ENCODE results near the gene AMOT. TPM values are rescaled to one million over a fixed set of nuclear protein-coding genes. Genes with fewer than 3 reads are reported as not detected.

AMOT gene
- total RNA-seq, 2 donors from 2014 or later: 1.4 to 2.7 TPM

DNA sequence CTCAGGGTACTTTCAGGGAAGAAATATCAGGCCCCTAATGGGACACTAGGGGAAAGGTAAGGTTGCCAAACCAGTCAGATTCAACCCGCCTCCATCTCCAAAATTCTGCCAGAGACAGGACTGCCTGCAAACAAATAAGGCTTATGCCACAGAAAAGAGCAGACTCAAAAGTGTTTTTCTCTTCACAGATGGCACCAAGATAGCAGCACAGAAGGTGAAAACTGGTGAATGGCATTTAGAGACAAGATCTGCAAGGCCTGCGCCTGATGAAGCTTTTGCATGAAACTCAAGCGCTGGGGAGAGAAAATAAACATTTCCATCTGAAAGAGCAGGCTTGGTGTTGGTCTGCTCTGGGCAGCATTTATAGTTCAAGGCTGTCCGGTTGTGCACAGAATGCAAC is 27.9 kb downstream of the AMOT start:
- no peaks in the 10 kb centered on the region for H3K4me1 Mint-ChIP-seq
- peaks cover 2% of the 10 kb centered on the region for H3K36me3 Mint-ChIP-seq (ENCODE audit: low read depth)
- no peaks in the 10 kb centered on the region for H3K9me3 ChIP-seq (ENCODE audit: control insufficient read depth, low read length, poor library complexity, severe bottlenecking)
- no peak overlapping the region for H3K27ac Mint-ChIP-seq
- ATAC-seq (no peak), DNase-seq (no peak)
- H3K4me3 Mint-ChIP-seq: no peak overlapping the region
- no peaks in the 10 kb centered on the region for H3K27me3 Mint-ChIP-seq

DNA sequence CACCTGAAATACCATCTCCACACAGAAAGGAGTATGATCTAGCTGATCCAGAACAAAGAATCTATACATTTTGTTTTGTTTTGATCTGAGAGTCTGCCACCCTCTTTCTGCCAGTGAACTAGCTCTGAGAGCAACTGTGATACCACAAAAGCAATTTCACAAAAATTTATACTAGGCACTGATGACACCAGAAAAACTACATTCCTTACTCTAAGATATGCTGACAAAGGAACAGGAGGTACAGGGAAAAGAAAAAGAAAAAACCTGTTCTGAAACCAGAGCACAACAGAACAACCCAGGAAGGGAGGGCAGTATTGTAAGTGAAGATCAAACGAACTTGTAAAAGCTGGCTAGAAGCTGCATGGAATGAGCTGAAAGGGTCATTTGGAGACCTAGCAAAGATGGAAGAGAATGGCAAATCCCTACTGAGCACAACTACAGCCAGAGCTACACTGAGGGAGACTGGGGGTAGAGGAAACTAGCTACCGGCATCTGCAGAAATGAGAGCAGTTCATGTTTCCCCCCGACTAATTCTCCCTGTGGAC is 31.9 kb downstream of the AMOT start:
- no peaks in the 10 kb centered on the region for H3K9me3 ChIP-seq (ENCODE audit: control insufficient read depth, low read length, poor library complexity, severe bottlenecking)
- H3K27ac Mint-ChIP-seq: no peak overlapping the region
- H3K27me3 Mint-ChIP-seq: no peaks in the 10 kb centered on the region
- no peaks in the 10 kb centered on the region for H3K4me1 Mint-ChIP-seq
- no peak for ATAC-seq
- H3K36me3 Mint-ChIP-seq (ENCODE audit: low read depth): peaks cover 4% of the 10 kb centered on the region
- H3K4me3 Mint-ChIP-seq: no peak overlapping the region
- no peak for DNase-seq

DNA sequence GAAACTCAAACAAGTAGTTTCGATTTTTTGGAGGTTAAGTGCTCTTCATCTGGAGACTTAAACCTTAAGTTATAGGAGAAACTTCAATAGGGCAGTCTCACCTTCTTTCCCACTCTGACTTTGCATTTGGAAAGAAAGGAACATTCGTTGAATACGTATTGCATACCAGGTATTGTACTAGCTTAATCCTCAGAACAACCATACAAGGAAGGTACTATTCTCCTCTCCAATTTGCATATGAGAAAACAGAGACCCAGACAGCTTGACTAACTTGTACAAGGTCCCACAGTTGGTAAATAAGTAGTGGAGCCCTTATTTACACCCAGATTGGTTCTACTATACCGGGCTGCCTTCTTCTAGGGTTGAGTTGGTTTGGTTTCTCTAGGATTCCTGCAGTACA is 32.6 kb downstream of the AMOT start:
- DNase-seq: no peak
- no peak for ATAC-seq
- no peak overlapping the region for H3K27ac Mint-ChIP-seq
- H3K36me3 Mint-ChIP-seq (ENCODE audit: low read depth): peaks cover 2% of the 10 kb centered on the region
- H3K4me1 Mint-ChIP-seq: no peaks in the 10 kb centered on the region
- H3K4me3 Mint-ChIP-seq: no peak overlapping the region
- H3K9me3 ChIP-seq (ENCODE audit: control insufficient read depth, low read length, poor library complexity, severe bottlenecking): no peaks in the 10 kb centered on the region
- H3K27me3 Mint-ChIP-seq: no peaks in the 10 kb centered on the region

DNA sequence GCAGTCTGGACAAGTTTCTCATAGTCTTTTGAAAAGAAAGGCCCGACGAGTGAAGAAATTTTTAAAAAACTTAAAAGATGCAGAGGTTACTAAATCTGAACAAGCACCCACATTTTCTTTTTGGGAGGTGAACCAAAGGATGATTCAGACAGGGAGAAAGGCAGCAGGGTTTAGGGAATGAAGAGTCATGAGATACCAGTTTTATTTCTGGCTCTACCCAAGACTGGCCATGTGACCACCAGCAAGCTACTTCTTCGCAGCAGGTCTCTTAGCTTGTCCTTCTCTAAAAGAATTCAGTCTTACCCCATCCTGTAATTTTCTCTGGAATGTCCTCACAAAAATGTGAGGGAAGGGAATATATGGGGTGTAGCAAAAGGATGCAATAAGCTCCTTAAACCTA is 37.6 kb downstream of the AMOT start:
- Mint-ChIP-seq H3K27me3 (no peaks in the 10 kb centered on the region), H3K4me3 (no peak overlapping the region), H3K27ac (no peak overlapping the region), H3K36me3 (ENCODE audit: low read depth) (peaks cover 3% of the 10 kb centered on the region), H3K4me1 (no peaks in the 10 kb centered on the region)
- H3K9me3 ChIP-seq (ENCODE audit: control insufficient read depth, low read length, poor library complexity, severe bottlenecking): no peaks in the 10 kb centered on the region
- DNase-seq (no peak), ATAC-seq (no peak)

DNA sequence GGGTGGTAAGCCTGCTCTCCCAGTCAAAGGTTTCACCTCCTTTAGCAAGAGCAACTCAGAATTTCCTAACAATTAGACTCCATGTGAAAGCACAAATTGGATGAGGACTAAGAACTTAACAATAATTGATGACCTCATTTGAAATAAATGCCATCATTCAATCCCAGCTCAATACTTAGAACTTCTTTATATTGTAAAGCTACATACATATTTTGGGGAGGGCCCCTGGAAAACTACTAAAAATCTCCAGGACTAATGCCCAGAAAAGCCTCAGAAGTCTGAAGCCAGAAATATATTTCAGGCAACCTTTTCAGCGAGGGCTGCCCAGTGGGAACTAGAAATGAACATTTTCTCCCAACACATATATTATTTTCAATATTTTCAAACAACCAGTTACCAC is 38.1 kb downstream of the AMOT start:
- Mint-ChIP-seq H3K4me3 (no peak overlapping the region), H3K27ac (no peak overlapping the region), H3K27me3 (no peaks in the 10 kb centered on the region), H3K36me3 (ENCODE audit: low read depth) (peaks cover 4% of the 10 kb centered on the region), H3K4me1 (no peaks in the 10 kb centered on the region)
- ATAC-seq: no peak
- no peaks in the 10 kb centered on the region for H3K9me3 ChIP-seq (ENCODE audit: control insufficient read depth, low read length, poor library complexity, severe bottlenecking)
- no peak for DNase-seq

DNA sequence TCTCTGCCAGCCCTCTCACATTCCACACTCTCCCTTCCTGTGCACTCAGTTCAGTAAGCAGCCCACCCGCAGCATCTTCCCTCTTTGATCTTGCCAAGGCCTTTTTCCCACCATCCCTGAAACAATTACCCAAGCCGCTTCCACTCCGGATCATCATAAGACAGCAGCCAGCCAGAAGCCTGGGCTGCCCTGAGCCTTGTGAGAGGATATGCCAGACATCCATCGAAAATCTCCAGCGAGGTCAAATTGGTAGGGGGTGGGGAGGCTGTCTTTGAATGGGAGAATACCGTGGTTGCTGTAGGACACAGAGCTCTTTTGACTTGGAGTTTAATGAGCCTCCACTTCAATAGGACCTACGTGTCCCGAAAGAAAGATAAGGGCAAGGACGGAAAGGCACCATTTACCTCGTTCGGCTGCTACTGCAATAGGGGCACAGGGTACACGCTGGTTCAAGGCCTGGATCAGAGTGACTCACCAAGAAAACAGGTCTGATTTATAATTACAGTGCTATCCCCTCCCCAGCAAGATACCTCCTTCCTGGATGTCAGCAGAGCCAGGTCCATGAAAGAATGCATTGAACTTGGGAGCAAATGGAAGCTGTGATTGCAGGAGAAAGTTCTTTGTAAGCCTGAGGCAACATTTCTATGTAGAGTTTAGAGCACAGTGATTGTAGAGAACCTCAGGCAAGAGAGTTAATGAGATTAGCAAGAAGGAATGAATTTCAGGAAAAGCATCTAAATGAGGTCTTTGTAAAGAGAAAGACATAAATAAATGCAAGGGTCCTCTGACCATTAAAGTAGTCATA is 39.5 kb downstream of the AMOT start:
- H3K4me1 Mint-ChIP-seq: no peaks in the 10 kb centered on the region
- DNase-seq (no peak), ATAC-seq (no peak)
- no peak overlapping the region for H3K27ac Mint-ChIP-seq
- H3K9me3 ChIP-seq (ENCODE audit: control insufficient read depth, low read length, poor library complexity, severe bottlenecking): no peaks in the 10 kb centered on the region
- peaks cover 4% of the 10 kb centered on the region for H3K36me3 Mint-ChIP-seq (ENCODE audit: low read depth)
- no peaks in the 10 kb centered on the region for H3K27me3 Mint-ChIP-seq
- no peak overlapping the region for H3K4me3 Mint-ChIP-seq

DNA sequence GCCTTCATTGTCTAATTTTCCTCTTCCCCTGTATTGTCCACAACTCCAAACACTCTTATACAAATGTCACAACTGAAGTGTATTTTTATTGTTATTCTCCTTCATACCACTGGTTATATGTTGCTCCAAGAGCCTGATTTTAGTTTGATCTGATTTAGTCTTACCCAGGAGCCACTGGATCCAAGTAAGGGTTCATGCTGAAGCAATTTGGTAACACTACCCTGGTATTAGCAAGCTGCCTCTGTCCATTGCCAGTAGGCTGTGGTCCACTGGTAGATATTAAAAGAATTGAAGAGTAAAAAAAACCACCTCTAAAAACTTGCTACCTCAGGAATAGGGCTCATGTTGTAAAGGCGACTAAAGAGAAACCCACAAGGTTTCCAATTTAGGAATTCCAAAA is 41.2 kb downstream of the AMOT start:
- H3K9me3 ChIP-seq (ENCODE audit: control insufficient read depth, low read length, poor library complexity, severe bottlenecking): no peaks in the 10 kb centered on the region
- DNase-seq: no peak
- Mint-ChIP-seq H3K27ac (no peak overlapping the region), H3K4me1 (no peaks in the 10 kb centered on the region), H3K4me3 (no peak overlapping the region), H3K27me3 (no peaks in the 10 kb centered on the region), H3K36me3 (ENCODE audit: low read depth) (peaks cover 4% of the 10 kb centered on the region)
- no peak for ATAC-seq

DNA sequence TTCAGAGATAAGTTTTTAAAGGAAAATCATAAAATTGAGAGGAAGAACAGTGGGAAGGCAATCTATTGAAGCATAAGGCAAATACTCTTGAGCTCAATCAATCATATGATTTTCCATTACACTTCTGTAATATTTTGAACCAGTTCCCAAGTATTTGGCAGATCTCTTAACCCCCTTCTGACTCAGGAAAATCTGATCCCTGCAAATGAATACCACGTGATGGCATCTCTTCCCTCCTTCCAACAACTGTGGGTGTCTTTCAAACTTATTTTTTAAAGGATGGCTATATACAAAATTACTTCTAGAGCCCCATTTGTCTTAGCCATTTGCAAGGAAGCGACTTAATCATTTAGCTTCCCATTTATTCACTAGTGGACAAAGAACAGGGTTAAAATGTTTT is 41.9 kb downstream of the AMOT start:
- ATAC-seq (no peak), DNase-seq (no peak)
- no peaks in the 10 kb centered on the region for H3K9me3 ChIP-seq (ENCODE audit: control insufficient read depth, low read length, poor library complexity, severe bottlenecking)
- Mint-ChIP-seq H3K4me1 (no peaks in the 10 kb centered on the region), H3K27me3 (no peaks in the 10 kb centered on the region), H3K36me3 (ENCODE audit: low read depth) (peaks cover 4% of the 10 kb centered on the region), H3K4me3 (no peak overlapping the region), H3K27ac (no peak overlapping the region)

DNA sequence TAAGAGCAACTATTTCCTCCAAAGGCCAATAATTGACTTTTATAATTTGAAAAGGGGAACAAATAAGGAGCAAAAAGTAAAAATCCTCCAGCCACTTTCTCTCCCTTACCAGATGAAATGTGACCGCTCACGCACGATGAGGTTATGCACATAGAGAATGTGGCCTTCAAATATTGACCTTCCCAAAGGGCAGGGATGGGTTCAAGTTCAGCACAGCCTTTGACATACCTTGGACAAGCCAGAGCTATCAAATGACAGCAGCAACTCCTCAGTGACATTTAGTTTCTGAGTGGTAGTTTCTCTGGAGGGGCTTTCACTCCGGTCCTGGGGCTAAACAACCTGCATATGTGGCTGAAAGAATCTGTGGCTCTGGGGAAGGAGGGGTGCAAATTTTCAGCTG is 50.7 kb downstream of the AMOT start:
- Mint-ChIP-seq H3K27ac (no peak overlapping the region), H3K36me3 (ENCODE audit: low read depth) (no peaks in the 10 kb centered on the region), H3K4me1 (no peaks in the 10 kb centered on the region), H3K27me3 (no peaks in the 10 kb centered on the region), H3K4me3 (no peak overlapping the region)
- DNase-seq (no peak), ATAC-seq (no peak)
- H3K9me3 ChIP-seq (ENCODE audit: control insufficient read depth, low read length, poor library complexity, severe bottlenecking): no peaks in the 10 kb centered on the region

DNA sequence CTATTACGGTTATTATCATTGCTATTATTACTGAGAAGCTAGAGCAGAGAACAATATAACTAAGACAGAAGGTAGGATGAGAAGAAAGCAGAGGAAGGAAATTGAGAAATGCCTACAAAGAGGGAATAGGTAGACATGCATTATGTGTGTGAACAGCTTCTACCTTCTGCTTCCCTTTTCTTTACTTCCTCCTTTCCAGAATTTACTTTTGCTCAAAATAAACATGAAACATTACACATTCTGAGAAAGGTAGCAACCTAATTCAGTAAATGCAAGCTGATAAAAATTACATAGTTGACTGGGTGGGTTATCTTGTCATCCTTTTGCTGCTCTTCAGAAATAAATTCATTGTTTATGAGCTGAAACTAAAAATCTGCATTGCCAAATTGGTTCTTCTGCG is 54.6 kb downstream of the AMOT start:
- ATAC-seq (no peak), DNase-seq (no peak)
- no peak overlapping the region for H3K27ac Mint-ChIP-seq
- H3K36me3 Mint-ChIP-seq (ENCODE audit: low read depth): no peaks in the 10 kb centered on the region
- H3K4me1 Mint-ChIP-seq: no peaks in the 10 kb centered on the region
- H3K27me3 Mint-ChIP-seq: no peaks in the 10 kb centered on the region
- no peak overlapping the region for H3K4me3 Mint-ChIP-seq
- H3K9me3 ChIP-seq (ENCODE audit: control insufficient read depth, low read length, poor library complexity, severe bottlenecking): no peaks in the 10 kb centered on the region

DNA sequence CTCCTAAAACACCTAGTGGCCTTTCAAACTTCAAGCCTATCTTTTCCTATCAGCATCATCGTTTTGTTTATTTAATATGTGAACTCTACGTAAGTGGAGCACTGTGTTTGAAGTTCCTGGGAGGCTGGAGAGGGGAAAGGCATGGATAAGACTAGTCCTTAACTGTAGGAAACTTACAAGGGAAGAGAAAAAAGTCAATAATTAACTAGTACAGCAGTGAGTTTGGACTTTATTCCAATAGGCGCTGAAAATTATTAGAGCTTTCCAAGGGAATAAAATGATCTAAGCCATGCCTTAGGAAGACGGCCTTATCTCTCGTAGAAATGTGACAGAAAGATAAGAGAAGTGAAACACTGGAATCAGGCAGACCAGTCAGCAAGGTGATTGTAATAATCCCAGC is 55.3 kb downstream of the AMOT start:
- H3K9me3 ChIP-seq (ENCODE audit: control insufficient read depth, low read length, poor library complexity, severe bottlenecking): no peaks in the 10 kb centered on the region
- no peak overlapping the region for H3K4me3 Mint-ChIP-seq
- no peaks in the 10 kb centered on the region for H3K4me1 Mint-ChIP-seq
- H3K36me3 Mint-ChIP-seq (ENCODE audit: low read depth): peaks cover 2% of the 10 kb centered on the region
- no peak for DNase-seq
- ATAC-seq: no peak
- no peak overlapping the region for H3K27ac Mint-ChIP-seq
- no peaks in the 10 kb centered on the region for H3K27me3 Mint-ChIP-seq

DNA sequence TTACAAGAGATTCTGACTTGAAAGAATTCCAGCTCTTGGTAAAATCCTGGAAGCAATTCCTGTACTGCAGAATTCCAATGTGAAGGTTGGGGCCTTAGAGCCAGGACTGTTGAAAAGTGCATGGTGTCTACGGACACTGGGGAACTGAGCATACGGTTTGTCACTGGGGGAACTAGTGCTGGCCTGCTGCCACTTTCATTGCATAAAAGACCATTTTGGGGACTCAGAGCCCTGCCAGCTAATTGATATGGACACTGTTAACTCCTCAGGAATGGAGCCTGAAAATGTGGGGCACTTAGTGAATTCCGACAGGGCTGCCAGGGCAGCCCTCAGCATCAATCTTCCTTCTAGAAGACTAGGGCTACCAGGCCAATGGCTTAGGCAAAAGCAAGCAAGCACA is 55.9 kb downstream of the AMOT start:
- H3K4me1 Mint-ChIP-seq: no peaks in the 10 kb centered on the region
- DNase-seq (no peak), ATAC-seq (no peak)
- H3K4me3 Mint-ChIP-seq: no peak overlapping the region
- H3K36me3 Mint-ChIP-seq (ENCODE audit: low read depth): peaks cover 2% of the 10 kb centered on the region
- H3K27ac Mint-ChIP-seq: no peak overlapping the region
- H3K9me3 ChIP-seq (ENCODE audit: control insufficient read depth, low read length, poor library complexity, severe bottlenecking): no peaks in the 10 kb centered on the region
- no peaks in the 10 kb centered on the region for H3K27me3 Mint-ChIP-seq

DNA sequence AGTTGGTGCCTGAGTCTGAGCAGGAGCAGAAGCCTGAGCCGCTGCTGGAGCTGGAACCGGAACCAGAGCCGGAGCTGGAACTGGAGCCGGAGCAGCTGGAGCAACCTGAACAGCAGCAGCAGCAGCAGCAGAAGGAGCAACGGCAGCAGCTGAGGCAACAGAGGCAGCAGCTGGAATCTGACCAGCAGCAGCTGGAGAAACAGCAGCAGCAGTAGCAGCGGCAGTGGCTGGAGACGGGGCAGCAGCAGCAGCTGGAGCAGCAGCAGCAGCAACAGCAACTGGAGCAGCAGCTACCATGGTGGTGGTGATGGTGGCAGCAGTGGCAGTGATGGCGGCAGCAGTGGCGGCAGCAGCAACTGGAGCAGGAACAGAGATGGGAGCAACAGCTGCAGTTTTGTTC is 61.5 kb downstream of the AMOT start:
- no peaks in the 10 kb centered on the region for H3K9me3 ChIP-seq (ENCODE audit: control insufficient read depth, low read length, poor library complexity, severe bottlenecking)
- Mint-ChIP-seq H3K4me1 (no peaks in the 10 kb centered on the region), H3K27me3 (no peaks in the 10 kb centered on the region), H3K36me3 (ENCODE audit: low read depth) (peaks cover 2% of the 10 kb centered on the region), H3K4me3 (no peak overlapping the region), H3K27ac (no peak overlapping the region)
- DNase-seq: no peak
- ATAC-seq: no peak

DNA sequence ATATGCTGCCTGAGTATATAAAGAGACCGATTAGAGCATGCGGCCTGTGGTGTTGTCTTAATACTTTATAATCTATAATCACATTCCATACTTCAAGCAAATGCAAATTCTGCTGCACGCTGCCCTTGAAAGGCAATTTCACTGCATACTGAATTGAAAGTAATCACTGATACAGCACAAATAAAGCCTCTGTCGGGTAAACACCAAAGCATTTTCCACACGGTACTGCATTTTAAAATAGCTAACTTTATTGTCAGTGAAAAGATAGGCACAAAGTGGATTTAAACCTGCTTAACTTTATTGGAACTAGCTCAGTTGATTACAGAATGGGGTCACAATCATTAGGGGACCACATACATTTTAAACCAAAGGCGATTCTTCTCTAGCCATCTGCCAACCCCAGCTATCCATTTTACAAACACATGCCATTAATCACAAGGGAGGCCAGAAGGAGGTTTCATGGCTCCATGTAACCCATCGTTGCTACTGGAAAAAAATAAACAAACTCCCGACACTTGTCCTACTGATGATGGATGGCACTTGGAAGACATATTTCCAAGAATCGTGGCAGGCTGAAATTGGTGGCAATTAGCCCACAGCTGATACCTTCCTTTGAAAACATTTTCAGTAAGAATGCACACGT is 65.9 kb downstream of the AMOT start:
- H3K9me3 ChIP-seq (ENCODE audit: control insufficient read depth, low read length, poor library complexity, severe bottlenecking): no peaks in the 10 kb centered on the region
- Mint-ChIP-seq H3K27me3 (no peaks in the 10 kb centered on the region), H3K4me3 (no peak overlapping the region), H3K27ac (no peak overlapping the region), H3K36me3 (ENCODE audit: low read depth) (no peaks in the 10 kb centered on the region), H3K4me1 (no peaks in the 10 kb centered on the region)
- ATAC-seq (no peak), DNase-seq (no peak)
